ENCODE measurements around the gene MAML3.

MAML3 gene

GRCh38 chr4:139863531-139863930, 290.5 kb downstream of the MAML3 start:
- no peak for DNase-seq (ENCODE audit: low read depth)

GRCh38 chr4:139861471-139861870, 292.5 kb downstream of the MAML3 start:
- no peak for DNase-seq (ENCODE audit: low read depth)

- no peak for DNase-seq (ENCODE audit: low read depth)
Measured at GRCh38 chr4:139860435-139861024, 293.5 kb downstream of the MAML3 start.

- no peak for DNase-seq (ENCODE audit: low read depth)
Measured at GRCh38 chr4:139859876-139860275, 294.1 kb downstream of the MAML3 start.

- no peak for DNase-seq (ENCODE audit: low read depth)
Measured at GRCh38 chr4:139858436-139859205, 295.4 kb downstream of the MAML3 start.

GRCh38 chr4:139857977-139858376, 296.0 kb downstream of the MAML3 start:
- no peak for DNase-seq (ENCODE audit: low read depth)

- no peak for DNase-seq (ENCODE audit: low read depth)
Measured at GRCh38 chr4:139857021-139857420, 297.0 kb downstream of the MAML3 start.

- DNase-seq (ENCODE audit: low read depth), result no peak
Measured at GRCh38 chr4:139854668-139855403, 299.1 kb downstream of the MAML3 start.

GRCh38 chr4:139853309-139853708, 300.7 kb downstream of the MAML3 start:
- no peak for DNase-seq (ENCODE audit: low read depth)

- DNase-seq (ENCODE audit: low read depth), result no peak
Measured at GRCh38 chr4:139852612-139853269, 301.2 kb downstream of the MAML3 start.

- DNase-seq (ENCODE audit: low read depth), result no peak
Measured at GRCh38 chr4:139851639-139852038, 302.3 kb downstream of the MAML3 start.

- no peak for DNase-seq (ENCODE audit: low read depth)
Measured at GRCh38 chr4:139851133-139851532, 302.9 kb downstream of the MAML3 start.

GRCh38 chr4:139849219-139849618, 304.8 kb downstream of the MAML3 start:
- DNase-seq (ENCODE audit: low read depth), result no peak

- DNase-seq (ENCODE audit: low read depth), result no peak
Measured at GRCh38 chr4:139848028-139848427, 306.0 kb downstream of the MAML3 start.

- DNase-seq (ENCODE audit: low read depth), result no peak
Measured at GRCh38 chr4:139847602-139848001, 306.4 kb downstream of the MAML3 start.

- no peak for DNase-seq (ENCODE audit: low read depth)
Measured at GRCh38 chr4:139846766-139847165, 307.2 kb downstream of the MAML3 start.

- no peak for DNase-seq (ENCODE audit: low read depth)
Measured at GRCh38 chr4:139845453-139846093, 308.4 kb downstream of the MAML3 start.

GRCh38 chr4:139844459-139845036, 309.4 kb downstream of the MAML3 start:
- DNase-seq (ENCODE audit: low read depth), result no peak

GRCh38 chr4:139844057-139844456, 309.9 kb downstream of the MAML3 start:
- no peak for DNase-seq (ENCODE audit: low read depth)

GRCh38 chr4:139843641-139844040, 310.3 kb downstream of the MAML3 start:
- no peak for DNase-seq (ENCODE audit: low read depth)

GRCh38 chr4:139841464-139842195, 312.4 kb downstream of the MAML3 start:
- no peak for DNase-seq (ENCODE audit: low read depth)
